NCI-H2107 treated with DMSO at 0.1 percent for 48 hours (cell line): Measurements from ENCODE around the gene LAMA5.
A peak's percentile ranks its signal among the peaks of the same experiment; 100 is the strongest.

Source experiments
- DNase-seq: peaks from one replicate; lab custom pipeline; 2025; ENCODE audit not compliant: unreplicated experiment; lab: John Stamatoyannopoulos, UW

Gene LAMA5

GRCh38 chr20:62372042-62372993 lies 5.2 kb upstream of the LAMA5 start:
- DNase-seq, result no peak

GRCh38 chr20:62371588-62372041 lies 4.5 kb upstream of the LAMA5 start:
- no peak for DNase-seq

- no peak for DNase-seq
These were observed 3.9 kb upstream of the LAMA5 start for GRCh38 chr20:62370807-62371587.

GRCh38 chr20:62370115-62370806 lies 3.1 kb upstream of the LAMA5 start:
- DNase-seq, result peak; percentile 33

GRCh38 chr20:62369815-62370114 lies 2.7 kb upstream of the LAMA5 start:
- no peak for DNase-seq

- DNase-seq, result no peak
These were observed 2.1 kb upstream of the LAMA5 start for GRCh38 chr20:62368976-62369814.

GRCh38 chr20:62368392-62368975 lies 1.4 kb upstream of the LAMA5 start:
- no peak for DNase-seq

- DNase-seq, result no peak
These were observed 700 bp upstream of the LAMA5 start for GRCh38 chr20:62367633-62368391.

- no peak for DNase-seq
These were observed 559 bp downstream of the LAMA5 start for GRCh38 chr20:62366370-62367135.

- no peak for DNase-seq
These were observed 1.2 kb downstream of the LAMA5 start for GRCh38 chr20:62365814-62366369.

- DNase-seq, result no peak
These were observed 2.0 kb downstream of the LAMA5 start for GRCh38 chr20:62364911-62365736.

- DNase-seq, result no peak
These were observed 2.9 kb downstream of the LAMA5 start for GRCh38 chr20:62363920-62364851.

- DNase-seq, result no peak
These were observed 3.9 kb downstream of the LAMA5 start for GRCh38 chr20:62362991-62363919.

GRCh38 chr20:62362590-62362940 lies 4.5 kb downstream of the LAMA5 start:
- DNase-seq, result no peak

- DNase-seq, result no peak
These were observed 5.1 kb downstream of the LAMA5 start for GRCh38 chr20:62361799-62362589.
